ENCODE data around the gene ZDHHC23.

Gene ZDHHC23

DNA sequence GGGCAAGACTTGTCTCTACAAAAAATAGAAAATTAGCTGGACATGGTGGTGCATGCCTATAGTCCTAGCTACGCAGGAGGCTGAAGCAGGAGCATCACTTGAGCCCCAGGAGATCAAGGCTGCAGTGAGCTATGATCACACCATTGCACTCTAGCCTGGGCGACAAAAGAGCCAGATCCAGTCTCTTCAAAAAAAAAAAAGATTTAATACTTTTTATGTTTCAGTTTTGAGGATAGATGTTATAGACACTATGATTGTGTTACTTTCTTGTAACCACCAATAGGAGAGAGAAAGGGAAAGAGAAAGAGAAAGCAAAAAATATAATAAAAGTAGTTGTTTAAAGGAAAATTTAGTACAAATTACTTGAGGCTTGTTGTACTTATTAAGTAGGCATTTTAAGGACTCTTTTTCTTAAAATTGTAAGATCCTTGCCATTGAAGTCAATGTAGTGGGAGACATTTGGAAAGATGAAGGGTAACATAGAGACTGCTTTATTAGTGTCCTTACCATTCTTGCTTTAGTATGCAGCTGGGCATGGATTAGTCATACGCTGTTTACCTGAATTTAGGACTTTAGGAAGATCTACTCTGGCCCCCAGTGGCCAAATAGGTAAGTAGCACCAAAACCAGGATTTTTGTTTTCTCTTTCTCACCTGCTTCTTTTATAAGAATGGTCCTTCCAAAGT is 35.1 kb upstream of the ZDHHC23 start:
- H3K4me1 ChIP-seq (ENCODE audit: control insufficient read depth in 1 of 2, insufficient read depth in 1 of 2, low read depth in 1 of 2, low read length in 1 of 2): no peaks in the 10 kb centered on the region
- TF ChIP-seq, protein P1, sequence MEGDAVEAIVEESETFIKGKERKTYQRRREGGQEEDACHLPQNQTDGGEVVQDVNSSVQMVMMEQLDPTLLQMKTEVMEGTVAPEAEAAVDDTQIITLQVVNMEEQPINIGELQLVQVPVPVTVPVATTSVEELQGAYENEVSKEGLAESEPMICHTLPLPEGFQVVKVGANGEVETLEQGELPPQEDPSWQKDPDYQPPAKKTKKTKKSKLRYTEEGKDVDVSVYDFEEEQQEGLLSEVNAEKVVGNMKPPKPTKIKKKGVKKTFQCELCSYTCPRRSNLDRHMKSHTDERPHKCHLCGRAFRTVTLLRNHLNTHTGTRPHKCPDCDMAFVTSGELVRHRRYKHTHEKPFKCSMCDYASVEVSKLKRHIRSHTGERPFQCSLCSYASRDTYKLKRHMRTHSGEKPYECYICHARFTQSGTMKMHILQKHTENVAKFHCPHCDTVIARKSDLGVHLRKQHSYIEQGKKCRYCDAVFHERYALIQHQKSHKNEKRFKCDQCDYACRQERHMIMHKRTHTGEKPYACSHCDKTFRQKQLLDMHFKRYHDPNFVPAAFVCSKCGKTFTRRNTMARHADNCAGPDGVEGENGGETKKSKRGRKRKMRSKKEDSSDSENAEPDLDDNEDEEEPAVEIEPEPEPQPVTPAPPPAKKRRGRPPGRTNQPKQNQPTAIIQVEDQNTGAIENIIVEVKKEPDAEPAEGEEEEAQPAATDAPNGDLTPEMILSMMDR (IDR thresholded peaks at IDR 0.05): peak; percentile 17
- H3K9me3 ChIP-seq: no peaks in the 10 kb centered on the region
- H3K36me3 ChIP-seq: no peaks in the 10 kb centered on the region
- H3K4me3 ChIP-seq (ENCODE audit: low read depth in 1 of 2, low read length in 1 of 2): no peak overlapping the region
- no peak overlapping the region for H3K27ac ChIP-seq
- no peaks in the 10 kb centered on the region for H3K27me3 ChIP-seq

DNA sequence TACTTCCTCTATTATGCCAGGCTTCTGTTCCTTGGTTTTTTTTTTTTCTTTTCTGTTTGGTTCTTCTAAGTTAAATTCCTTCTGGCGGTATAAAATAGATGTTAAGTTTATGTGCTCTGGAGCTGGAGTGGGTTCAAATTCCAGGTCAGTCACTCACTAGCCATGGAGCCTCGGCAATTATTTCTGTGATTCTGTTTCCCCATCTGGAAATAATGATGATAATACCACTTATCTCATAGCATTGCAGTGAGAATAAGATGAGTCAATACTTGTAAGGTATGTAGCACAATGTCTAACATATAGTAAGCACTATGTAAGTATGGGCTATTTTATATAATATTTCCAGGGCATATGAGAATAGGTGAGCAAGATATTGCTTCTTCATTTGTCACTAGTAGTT is 33.2 kb upstream of the ZDHHC23 start:
- no peaks in the 10 kb centered on the region for H3K36me3 ChIP-seq
- no peak overlapping the region for H3K27ac ChIP-seq
- no peaks in the 10 kb centered on the region for H3K27me3 ChIP-seq
- no peaks in the 10 kb centered on the region for H3K9me3 ChIP-seq
- TF ChIP-seq, protein P1 (IDR thresholded peaks at IDR 0.05): no peak
- no peaks in the 10 kb centered on the region for H3K4me1 ChIP-seq (ENCODE audit: control insufficient read depth in 1 of 2, insufficient read depth in 1 of 2, low read depth in 1 of 2, low read length in 1 of 2)
- H3K4me3 ChIP-seq (ENCODE audit: low read depth in 1 of 2, low read length in 1 of 2): no peak overlapping the region

DNA sequence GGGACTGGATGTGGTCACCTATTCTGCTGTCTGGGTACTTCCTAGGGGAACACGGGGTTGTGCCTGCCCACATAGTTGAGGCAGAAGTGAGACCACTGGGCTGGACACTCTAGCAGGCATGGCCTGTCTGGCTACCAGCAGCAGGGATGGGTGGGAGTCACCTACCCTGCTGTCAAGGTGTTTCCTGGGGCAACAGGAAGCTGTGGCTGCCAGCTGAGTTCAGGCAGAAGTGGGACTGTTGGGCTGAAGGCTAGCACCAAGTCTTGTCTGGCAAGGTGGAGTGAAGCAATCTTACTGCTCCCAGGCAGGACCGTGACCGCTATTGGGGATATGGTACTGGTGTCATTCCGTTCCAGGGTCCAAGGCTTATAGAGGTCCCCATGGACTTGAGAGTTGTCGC is 20.3 kb upstream of the ZDHHC23 start:
- H3K36me3 ChIP-seq: no peaks in the 10 kb centered on the region
- H3K4me1 ChIP-seq (ENCODE audit: control insufficient read depth in 1 of 2, insufficient read depth in 1 of 2, low read depth in 1 of 2, low read length in 1 of 2): no peaks in the 10 kb centered on the region
- no peaks in the 10 kb centered on the region for H3K9me3 ChIP-seq
- H3K4me3 ChIP-seq (ENCODE audit: low read depth in 1 of 2, low read length in 1 of 2): no peak overlapping the region
- TF ChIP-seq, protein P1 (IDR thresholded peaks at IDR 0.05): no peak
- H3K27ac ChIP-seq: no peak overlapping the region
- no peaks in the 10 kb centered on the region for H3K27me3 ChIP-seq

DNA sequence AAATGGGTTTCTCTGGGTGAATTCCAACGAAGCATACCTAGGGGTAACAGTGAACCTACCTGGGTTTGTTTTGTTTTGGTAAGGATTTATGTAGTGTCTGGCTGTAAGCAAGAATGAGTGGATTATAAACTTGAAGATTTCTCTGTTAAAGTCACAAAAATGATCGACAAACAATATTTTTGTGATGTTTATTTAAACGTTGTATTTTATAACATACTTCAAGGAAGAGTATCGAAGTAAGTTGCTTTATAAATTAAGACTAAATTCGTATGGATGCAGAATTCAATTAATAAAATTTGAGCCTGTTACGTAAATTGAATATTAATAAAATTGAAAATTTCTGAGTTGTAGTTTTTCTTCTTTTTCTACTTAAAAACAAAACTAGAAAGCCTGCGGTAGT is 982 bp upstream of the ZDHHC23 start:
- peaks cover 5 to 11% of the 10 kb centered on the region in 2 experiments for H3K4me1 ChIP-seq (ENCODE audit: control insufficient read depth in 1 of 2, insufficient read depth in 1 of 2, low read depth in 1 of 2, low read length in 1 of 2)
- no peaks in the 10 kb centered on the region for H3K9me3 ChIP-seq
- peaks cover 48% of the 10 kb centered on the region for H3K27me3 ChIP-seq
- TF ChIP-seq, protein P1 (IDR thresholded peaks at IDR 0.05): no peak
- H3K4me3 ChIP-seq (ENCODE audit: low read depth in 1 of 2, low read length in 1 of 2): peak overlapping the region; percentile 51 to 65
- no peak overlapping the region for H3K27ac ChIP-seq
- H3K36me3 ChIP-seq: no peaks in the 10 kb centered on the region

DNA sequence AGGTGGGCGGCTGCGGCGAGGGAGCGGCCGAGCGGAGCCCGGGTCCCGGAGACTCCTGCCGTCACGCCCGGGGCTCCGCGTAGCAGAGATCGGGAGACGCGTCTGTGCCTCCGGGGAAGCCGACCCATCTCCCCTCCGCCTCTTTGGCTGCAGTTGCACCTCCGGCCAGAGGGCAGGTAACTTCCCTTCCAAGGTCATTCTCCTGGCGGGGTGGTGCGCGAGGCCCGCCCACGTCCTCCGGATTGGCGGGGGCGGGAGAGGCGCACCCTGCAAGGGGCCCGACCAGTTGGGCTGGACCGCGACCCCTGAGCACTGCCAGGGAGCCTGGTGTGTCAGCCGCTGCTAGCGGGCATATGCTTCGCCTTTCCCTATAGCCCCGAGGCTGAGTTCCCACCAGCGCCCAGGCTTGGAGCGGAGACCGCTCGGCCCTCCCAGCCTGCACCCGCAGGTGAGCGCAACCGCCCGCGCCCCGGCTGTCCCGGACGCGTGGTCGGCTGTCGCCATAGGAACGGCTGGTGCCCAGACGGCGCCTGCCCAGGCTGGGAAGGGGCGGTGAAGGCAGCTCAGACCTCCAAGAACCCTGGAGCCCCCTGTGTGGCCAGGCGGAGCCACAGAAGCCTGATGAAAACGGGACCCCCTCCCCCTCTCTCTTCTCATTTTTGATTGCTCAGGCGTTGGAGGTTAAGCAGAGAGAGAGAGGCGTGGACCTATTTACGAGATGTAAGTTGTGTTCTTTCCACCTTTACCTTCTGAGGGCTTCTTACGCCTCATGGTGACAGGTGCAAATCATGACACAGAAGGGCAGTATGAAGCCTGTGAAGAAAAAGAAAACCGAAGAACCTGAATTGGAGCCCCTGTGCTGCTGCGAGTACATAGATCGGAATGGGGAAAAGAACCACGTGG is 453 bp downstream of the ZDHHC23 start:
- H3K27ac ChIP-seq: no peak overlapping the region

More for the DNA sequence above, 453 bp downstream of the ZDHHC23 start:
- no peaks in the 10 kb centered on the region for H3K9me3 ChIP-seq
- peaks cover 5 to 11% of the 10 kb centered on the region in 2 experiments for H3K4me1 ChIP-seq (ENCODE audit: control insufficient read depth in 1 of 2, insufficient read depth in 1 of 2, low read depth in 1 of 2, low read length in 1 of 2)
- peaks cover 48% of the 10 kb centered on the region for H3K27me3 ChIP-seq
- peak overlapping the region; percentile 65 to 74 for H3K4me3 ChIP-seq (ENCODE audit: low read depth in 1 of 2, low read length in 1 of 2)
- TF ChIP-seq, protein P1 (IDR thresholded peaks at IDR 0.05): no peak
- no peaks in the 10 kb centered on the region for H3K36me3 ChIP-seq
